ENCODE measurements around the gene GNB4. TPM values are rescaled to one million over a fixed set of nuclear protein-coding genes. Genes with fewer than 3 reads are reported as not detected.

GNB4 gene
- total and polyA plus RNA-seq, 2 of the 8 experiments (the other 6 are each of a cell fraction or from before 2014, with no cell fraction given), result 13.4 to 29.2 TPM

DNA sequence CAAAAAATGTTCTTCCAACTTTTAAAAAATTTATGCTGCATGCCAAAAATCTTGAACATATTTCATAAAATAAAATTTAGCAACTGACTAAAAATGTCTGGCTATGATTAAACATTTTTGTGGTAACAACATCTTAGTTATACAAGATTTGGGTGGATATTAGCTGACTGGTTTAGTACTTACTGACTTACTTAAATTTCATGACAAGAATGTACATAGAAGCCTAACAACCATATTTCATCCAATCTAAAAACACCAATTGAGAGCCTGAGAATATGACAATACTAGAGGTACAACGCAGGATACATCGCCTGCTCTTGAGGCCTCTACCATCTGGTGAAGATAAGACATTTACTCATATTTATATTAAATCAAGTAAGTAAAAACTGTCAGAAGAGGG, 34.6 kb downstream of the GNB4 start:
- TF ChIP-seq CEBPB (IDR thresholded peaks at IDR 0.05; ENCODE audit: low read depth, low read length) (no peak), BRCA1 (IDR thresholded peaks at IDR 0.05; ENCODE audit: low read depth, low read length) (no peak), TEAD4 (IDR thresholded peaks at IDR 0.05; ENCODE audit: low read depth, low read length) (no peak)
- H3K79me2 ChIP-seq (ENCODE audit: control insufficient read depth in 1 of 2, insufficient read depth in 2 of 2, low read length in 2 of 2), result no peaks in the 10 kb centered on the region
- no peak overlapping the region for H4K8ac ChIP-seq (ENCODE audit: extremely low read depth, insufficient read depth, low read length)
- no peak overlapping the region for H3K23ac ChIP-seq (ENCODE audit: insufficient read length)
- no peak overlapping the region for H3K14ac ChIP-seq (ENCODE audit: insufficient read length)
- H2BK15ac ChIP-seq (ENCODE audit: low read length), result no peak overlapping the region
- H3K4me2 ChIP-seq (ENCODE audit: insufficient read depth in 1 of 2, low read depth in 2 of 2, low read length in 2 of 2), result no peak overlapping the region
- H3K4me3 ChIP-seq (ENCODE audit: extremely low read depth in 1 of 4, insufficient read depth in 2 of 4, low read depth in 3 of 4, low read length in 4 of 4), result no peak overlapping the region
- H3K27me3 ChIP-seq (replicated peaks in 1 of 4; ENCODE audit: control insufficient read depth in 3 of 4, extremely low read depth in 1 of 4, insufficient read depth in 3 of 4, low read length in 3 of 4), result no peaks in the 10 kb centered on the region
- H3K4ac ChIP-seq (replicated peaks; ENCODE audit: insufficient read length, low read depth, low read length), result no peak overlapping the region
- CTCF ChIA-PET (ENCODE audit: partially characterized antibody), result interaction anchor here (1.1 kb wide), 1 partner anchor 30 kb away, joined by 3 read pairs; no protein-coding TSS in a partner anchor
- no peak overlapping the region for H2BK12ac ChIP-seq (ENCODE audit: low read depth, low read length)
- no peak overlapping the region for H3K18ac ChIP-seq (ENCODE audit: extremely low read depth, low read length)
- no peaks in the 10 kb centered on the region for H3K23me2 ChIP-seq (ENCODE audit: low read depth, low read length)
- FAIRE-seq (no peak), DNase-seq (ENCODE audit: low read depth in 1 of 2, low spot score in 2 of 2) (no peak)
- POLR2A ChIA-PET (ENCODE audit: partially characterized antibody), result interaction anchor here (0.6 kb wide), 1 partner anchor 145 kb away, joined by 3 read pairs; no protein-coding TSS in a partner anchor
- no peak overlapping the region for H2AK5ac ChIP-seq (ENCODE audit: low read depth, low read length)
- no peak overlapping the region for H3K9ac ChIP-seq (replicated peaks in 1 of 4; ENCODE audit: extremely low read depth in 1 of 4, low read depth in 3 of 4, low read length in 3 of 4)
- 97% methylated on average over 2 of the region's 2 CpGs; no CpG with 5 or more reads in 1 of the 2 experiments for WGBS, 2 experiments (ENCODE audit: extremely low coverage in 1 of 2, insufficient coverage in 1 of 2, insufficient read length in 1 of 2, insufficient replicate concordance in 2 of 2, low coverage in 1 of 2, low lambda C conversion rate in 2 of 2, missing lambda C conversion rate in 1 of 2)
- no peaks in the 10 kb centered on the region for H3K9me3 ChIP-seq (ENCODE audit: insufficient read depth in 2 of 2, low read depth in 1 of 2, low read length in 1 of 2)
- H3K4me1 ChIP-seq (replicated peaks in 1 of 4; ENCODE audit: control insufficient read depth in 3 of 4, insufficient read depth in 4 of 4, low read length in 3 of 4), result no peaks in the 10 kb centered on the region
- no peak overlapping the region for H3K27ac ChIP-seq (ENCODE audit: low read depth, low read length)
- H4K20me1 ChIP-seq (replicated peaks in 1 of 2; ENCODE audit: control insufficient read depth in 1 of 2, insufficient read depth in 2 of 2, low read length in 2 of 2), result no peaks in the 10 kb centered on the region
- H4K5ac ChIP-seq (ENCODE audit: insufficient read length, low read depth, low read length), result no peak overlapping the region
- H3K79me1 ChIP-seq (ENCODE audit: low read depth, low read length), result no peaks in the 10 kb centered on the region
- no peak overlapping the region for H2AFZ ChIP-seq (ENCODE audit: low read length)
- H2BK20ac ChIP-seq (ENCODE audit: low read length), result no peak overlapping the region
- H3K36me3 ChIP-seq (ENCODE audit: control insufficient read depth in 2 of 4, insufficient read depth in 4 of 4, low read length in 3 of 4), result 0 out of 8 replicates have a peak, but pooled peaks cover 0 to 4% (median under 1%) of the 10 kb centered on the region in 4 experiments
- H2BK5ac ChIP-seq (ENCODE audit: low read depth, low read length), result no peak overlapping the region
- no peak overlapping the region for H3K56ac ChIP-seq (replicated peaks; ENCODE audit: insufficient read length, low read depth, low read length)
- no peak overlapping the region for H4K91ac ChIP-seq (replicated peaks; ENCODE audit: insufficient read length, low read length)
- no peak overlapping the region for H2BK120ac ChIP-seq (replicated peaks; ENCODE audit: low read depth, low read length)

Measured in H1 (cell line).